PC-9 (cell line): ENCODE data around the gene CCNE1. TPM values are rescaled to one million over a fixed set of nuclear protein-coding genes. Genes with fewer than 3 reads are reported as not detected.

Source experiments
- BruUV-seq: library from RNA; stranded (reverse); fragments of 400-500 nt; replicated peaks from 2 replicates; lab custom pipeline; 2021; lab: Mats Ljungman, UMichigan
- CTCF ChIA-PET: fragments of 300-600 bp; sonication (Branson Sonifier 250); formaldehyde crosslinking; loops from one replicate; lab custom pipeline; 2022; ENCODE audit warnings: antibody characterized with exemption; lab: Charles Lee
- POLR2A ChIA-PET: fragments of 300-600 bp; sonication (Branson Sonifier 250); formaldehyde crosslinking; loops from one replicate; lab custom pipeline; 2022; ENCODE audit warnings: antibody characterized with exemption; ENCODE audit not compliant: unreplicated experiment; lab: Charles Lee
- DNase-seq, 2 experiments: peaks; one replicate each; pipeline versions ENCODE4 v3.0.0 to v3.0.0-alpha.2; 2015 to 2022; ENCODE audit warnings: mixed read lengths in 1 of 2
- H2AFZ ChIP-seq: fragments of 200-600 bp; sonication (generic); 2 replicates; pipeline ENCODE4 v1.8.1; 2017; ENCODE audit warnings: antibody characterized with exemption
- H3F3A ChIP-seq: fragments of 200-600 bp; sonication (generic); 2 replicates; pipeline ENCODE4 v1.8.1; 2017; ENCODE audit warnings: antibody characterized with exemption, mild to moderate bottlenecking, low read depth; ENCODE audit not compliant: insufficient read depth
- H3K27ac ChIP-seq: fragments of 200-600 bp; sonication (generic); 2 replicates; pipeline ENCODE4 v1.6.1; 2016; ENCODE audit warnings: mixed run types
- H3K27me3 ChIP-seq: fragments of 200-600 bp; sonication (generic); 2 replicates; pipeline ENCODE4 v1.6.1; 2016; ENCODE audit warnings: low read depth, mixed run types; ENCODE audit not compliant: insufficient read depth
- H3K36me3 ChIP-seq: fragments of 200-600 bp; sonication (generic); 2 replicates; pipeline ENCODE4 v1.6.1; 2016; ENCODE audit warnings: low read depth, mixed run types
- H3K4me1 ChIP-seq: fragments of 200-600 bp; sonication (generic); replicated peaks from 2 replicates; pipeline ENCODE4 v1.6.1; 2016; ENCODE audit warnings: mixed run types; ENCODE audit not compliant: insufficient read depth
- H3K4me2 ChIP-seq: fragments of 200-600 bp; sonication (generic); 2 replicates; pipeline ENCODE4 v1.6.1; 2017; ENCODE audit warnings: mixed run types
- H3K4me3 ChIP-seq: fragments of 200-600 bp; sonication (generic); 2 replicates; pipeline ENCODE4 v1.6.1; 2016; ENCODE audit warnings: mixed run types
- H3K79me2 ChIP-seq: fragments of 200-600 bp; sonication (generic); 2 replicates; pipeline ENCODE4 v1.6.1; 2017; ENCODE audit warnings: low read depth, mixed run types
- H3K9me2 ChIP-seq: fragments of 200-600 bp; sonication (generic); 2 replicates; pipeline ENCODE4 v1.8.1; 2017; ENCODE audit warnings: mild to moderate bottlenecking; ENCODE audit not compliant: insufficient read depth
- H3K9me3 ChIP-seq: fragments of 200-600 bp; sonication (generic); 2 replicates; pipeline ENCODE4 v1.8.1; 2016; ENCODE audit warnings: low read depth; ENCODE audit not compliant: insufficient read depth
- H4K20me1 ChIP-seq: fragments of 200-600 bp; sonication (generic); 2 replicates; pipeline ENCODE4 v1.8.1; 2017; ENCODE audit not compliant: insufficient read depth
- CTCF ChIP-seq: fragments of 200-600 bp; sonication (generic); conservative IDR thresholded peaks from 2 replicates; pipeline ENCODE4 v1.6.1; 2017; ENCODE audit warnings: mixed run types, antibody characterized with exemption, mild to moderate bottlenecking, moderate library complexity
- EZH2 ChIP-seq: fragments of 200-600 bp; sonication (generic); IDR thresholded peaks from 2 replicates; pipeline ENCODE4 v1.8.0; 2017; ENCODE audit warnings: antibody characterized with exemption, low read depth
- intact Hi-C: fragments of 100-400 bp; cut with micrococcal nuclease; formaldehyde crosslinking; loops from one replicate; pipeline ENCODE4 v1.10.0; 2022; ENCODE audit not compliant: unreplicated experiment
- total RNA-seq: library from RNA; stranded (reverse); gene quantifications from 2 replicates; pipeline ENCODE4 v1.2.3, GENCODE V29; 2021

The CCNE1 gene
- total RNA-seq, 1 experiment from 2014 or later, result 10.6 TPM

- CTCF ChIA-PET, result no interaction called here
- no TSS peak for BruUV-seq
Observed at GRCh38 chr19:29777781-29778309, 33.9 kb upstream of the CCNE1 start.

DNA sequence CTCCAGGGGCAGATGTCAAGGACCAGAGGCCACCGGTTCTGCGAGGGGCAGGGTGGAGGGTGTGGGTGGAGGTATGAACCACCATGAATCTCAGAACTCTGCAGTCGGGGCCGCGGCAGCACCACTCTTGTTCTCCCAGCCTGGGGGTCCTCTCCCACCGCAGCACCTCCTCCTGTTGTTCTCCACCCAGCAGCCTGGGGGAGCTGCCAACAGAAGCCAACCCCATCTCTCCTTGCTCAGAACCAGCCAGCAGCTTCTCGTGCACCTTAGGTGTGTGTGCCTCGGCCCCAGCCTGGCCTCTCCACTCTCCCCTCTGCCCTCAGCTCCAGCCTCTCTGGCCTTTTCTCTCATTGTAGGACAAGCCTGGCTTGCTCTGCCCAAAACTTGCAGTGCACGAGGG, 31.9 kb upstream of the CCNE1 start:
- no peaks in the 10 kb centered on the region for H3K9me3 ChIP-seq
- intact Hi-C loops, result no loop called here
- ChIA-PET CTCF (no interaction called here), POLR2A (interaction anchor here (0.6 kb wide), 1 partner anchor 12 kb away, joined by 3 read pairs; no protein-coding TSS in a partner anchor)
- H3K27ac ChIP-seq, result no peak overlapping the region
- no peaks in the 10 kb centered on the region for H3K27me3 ChIP-seq
- TF ChIP-seq EZH2 (no peak), CTCF (no peak)
- no TSS peak for BruUV-seq
- no peaks in the 10 kb centered on the region for H4K20me1 ChIP-seq
- H3F3A ChIP-seq, result no peaks in the 10 kb centered on the region
- no peak overlapping the region for H2AFZ ChIP-seq
- no peak overlapping the region for H3K4me3 ChIP-seq
- H3K4me2 ChIP-seq, result no peak overlapping the region
- DNase-seq, result no peak
- H3K79me2 ChIP-seq, result no peaks in the 10 kb centered on the region
- H3K36me3 ChIP-seq, result no peaks in the 10 kb centered on the region
- H3K4me1 ChIP-seq, result no peaks in the 10 kb centered on the region
- H3K9me2 ChIP-seq, result no peaks in the 10 kb centered on the region

More at GRCh38 chr19:29777781-29778309, 33.9 kb upstream of the CCNE1 start:
- Histone ChIP-seq H3K27ac (no peak overlapping the region), H3K4me3 (no peak overlapping the region), H4K20me1 (no peaks in the 10 kb centered on the region), H3K4me2 (no peak overlapping the region), H3K79me2 (no peaks in the 10 kb centered on the region), H3F3A (no peaks in the 10 kb centered on the region), H3K27me3 (no peaks in the 10 kb centered on the region), H3K9me2 (no peaks in the 10 kb centered on the region), H3K36me3 (no peaks in the 10 kb centered on the region), H2AFZ (no peak overlapping the region), H3K9me3 (no peaks in the 10 kb centered on the region), H3K4me1 (no peaks in the 10 kb centered on the region)
- intact Hi-C loops, result no loop called here
- DNase-seq, result no peak
- no peak for TF ChIP-seq EZH2
- no peak for TF ChIP-seq CTCF
- POLR2A ChIA-PET, result interaction anchor here (0.5 to 0.7 kb wide), 2 partner anchors 191 to 416 kb away, joined by 3 read pairs; no protein-coding TSS in a partner anchor

- TF ChIP-seq CTCF (no peak), EZH2 (no peak)
- H3K27me3 ChIP-seq, result no peaks in the 10 kb centered on the region
- H3K9me3 ChIP-seq, result no peaks in the 10 kb centered on the region
- no peaks in the 10 kb centered on the region for H3K36me3 ChIP-seq
- H3K4me2 ChIP-seq, result no peak overlapping the region
- no TSS peak for BruUV-seq
- H2AFZ ChIP-seq, result no peak overlapping the region
- H3K79me2 ChIP-seq, result no peaks in the 10 kb centered on the region
- H4K20me1 ChIP-seq, result no peaks in the 10 kb centered on the region
- H3K27ac ChIP-seq, result no peak overlapping the region
- CTCF ChIA-PET, result no interaction called here
- intact Hi-C loops, result no loop called here
- H3K4me1 ChIP-seq, result no peaks in the 10 kb centered on the region
- DNase-seq, result no peak
- no peaks in the 10 kb centered on the region for H3K9me2 ChIP-seq
- POLR2A ChIA-PET, result no interaction called here
- no peak overlapping the region for H3K4me3 ChIP-seq
- H3F3A ChIP-seq, result no peaks in the 10 kb centered on the region
Observed at GRCh38 chr19:29781386-29782259, 30.2 kb upstream of the CCNE1 start.
